ENCODE results near the gene ADPGK. TPM values are rescaled to one million over a fixed set of nuclear protein-coding genes. Genes with fewer than 3 reads are reported as not detected.

The ADPGK gene
- total and polyA plus RNA-seq, 4 experiments from 2014 or later: 66.7 to 104 (median 97.1) TPM

- Mint-ChIP-seq H3K27me3 (no peaks in the 10 kb centered on the region), H3K4me3 (no peak overlapping the region), H3K4me1 (peaks cover 21 to 32% (median 26%) of the 10 kb centered on the region in 4 donors), H3K9me3 (peaks cover 0 to 24% (median 11%) of the 10 kb centered on the region in 8 donors), H3K36me3 (peaks cover 73 to 80% of the 10 kb centered on the region in 2 donors), H3K27ac (peak overlapping the region in 2 of 7 donors; percentile 18 to 52)
- Histone ChIP-seq H3K4me3 (ENCODE audit: low read length in 2 of 2) (no peak overlapping the region), H3K27ac (ENCODE audit: low read depth, low read length) (no peak overlapping the region), H3K27me3 (ENCODE audit: insufficient read depth, low read length) (no peaks in the 10 kb centered on the region), H3K9me3 (ENCODE audit: control insufficient read depth in 1 of 2, low read length in 2 of 2) (peaks cover 0 to 6% of the 10 kb centered on the region in 2 donors), H3K4me1 (ENCODE audit: insufficient read depth, low read length) (peaks cover 11% of the 10 kb centered on the region), H3K36me3 (ENCODE audit: insufficient read depth, low read length) (peaks cover 53% of the 10 kb centered on the region)
- no peak for DNase-seq
- CTCF ChIA-PET (ENCODE audit: partially characterized antibody): no interaction called here
- POLR2A ChIA-PET (ENCODE audit: partially characterized antibody): no interaction called here
- intact Hi-C loops (cut with micrococcal nuclease): no loop called here
Observed at GRCh38 chr15:72771329-72771725, 12.2 kb downstream of the ADPGK start.

- ChIA-PET POLR2A (ENCODE audit: partially characterized antibody) (no interaction called here), CTCF (ENCODE audit: partially characterized antibody) (no interaction called here)
- H3K27me3 ChIP-seq (ENCODE audit: insufficient read depth, low read length): no peaks in the 10 kb centered on the region
- DNase-seq: no peak
- no peak overlapping the region for H3K4me3 ChIP-seq (ENCODE audit: low read length in 2 of 2)
- H3K4me1 Mint-ChIP-seq: peaks cover 18 to 27% (median 22%) of the 10 kb centered on the region in 4 donors
- H3K27ac Mint-ChIP-seq: peak overlapping the region in 3 of 7 donors; percentile 10 to 52 (median 30)
- peaks cover 10% of the 10 kb centered on the region for H3K4me1 ChIP-seq (ENCODE audit: insufficient read depth, low read length)
- no peak overlapping the region for H3K27ac ChIP-seq (ENCODE audit: low read depth, low read length)
- H3K36me3 ChIP-seq (ENCODE audit: insufficient read depth, low read length): peaks cover 56% of the 10 kb centered on the region
- peaks cover 0 to 6% of the 10 kb centered on the region in 2 donors for H3K9me3 ChIP-seq (ENCODE audit: control insufficient read depth in 1 of 2, low read length in 2 of 2)
- H3K27me3 Mint-ChIP-seq: no peaks in the 10 kb centered on the region
- no peak overlapping the region for H3K4me3 Mint-ChIP-seq
- intact Hi-C loops (cut with micrococcal nuclease): no loop called here
- H3K9me3 Mint-ChIP-seq: peaks cover 0 to 24% (median 11%) of the 10 kb centered on the region in 8 donors
- H3K36me3 Mint-ChIP-seq: peaks cover 76 to 78% of the 10 kb centered on the region in 2 donors
Observed at GRCh38 chr15:72770673-72771328, 12.8 kb downstream of the ADPGK start.

DNA sequence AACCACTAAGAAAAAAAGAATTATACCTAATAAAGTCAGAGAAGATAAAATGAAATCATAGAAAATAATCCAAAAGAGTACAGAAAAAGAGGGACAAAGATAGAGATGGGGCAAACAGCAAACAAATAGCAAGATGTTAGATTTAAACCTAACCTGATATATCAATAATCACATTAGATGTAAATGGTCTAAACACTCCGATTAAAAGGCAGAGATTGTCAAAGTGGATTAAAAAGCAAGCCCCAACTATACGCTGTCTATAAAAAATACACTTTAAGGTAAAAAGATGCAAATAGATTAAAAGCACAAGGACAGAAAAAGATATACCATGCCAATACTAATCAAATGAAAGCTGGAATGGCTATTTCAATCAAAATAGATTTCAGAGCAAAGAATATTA, 16.8 kb downstream of the ADPGK start:
- peaks cover 72 to 78% of the 10 kb centered on the region in 2 donors for H3K36me3 Mint-ChIP-seq
- Histone ChIP-seq H3K9me3 (ENCODE audit: control insufficient read depth in 1 of 2, low read length in 2 of 2) (peaks cover 0 to 6% of the 10 kb centered on the region in 2 donors), H3K36me3 (ENCODE audit: insufficient read depth, low read length) (peaks cover 45% of the 10 kb centered on the region), H3K4me3 (ENCODE audit: low read length in 2 of 2) (no peak overlapping the region), H3K27me3 (ENCODE audit: insufficient read depth, low read length) (no peaks in the 10 kb centered on the region), H3K27ac (ENCODE audit: low read depth, low read length) (no peak overlapping the region), H3K4me1 (ENCODE audit: insufficient read depth, low read length) (no peaks in the 10 kb centered on the region)
- peaks cover 0 to 24% (median 11%) of the 10 kb centered on the region in 8 donors for H3K9me3 Mint-ChIP-seq
- no peaks in the 10 kb centered on the region for H3K27me3 Mint-ChIP-seq
- POLR2A ChIA-PET (ENCODE audit: partially characterized antibody): interaction anchor here (0.6 kb wide), 1 partner anchor 31 kb away, joined by 3 read pairs; no protein-coding TSS in a partner anchor
- no peak overlapping the region for H3K4me3 Mint-ChIP-seq
- DNase-seq: no peak
- CTCF ChIA-PET (ENCODE audit: partially characterized antibody): no interaction called here
- peaks cover 5 to 26% (median 12%) of the 10 kb centered on the region in 4 donors for H3K4me1 Mint-ChIP-seq
- peak overlapping the region in 1 of 7 donors; percentile 48 for H3K27ac Mint-ChIP-seq
- intact Hi-C loops (cut with micrococcal nuclease): no loop called here

DNA sequence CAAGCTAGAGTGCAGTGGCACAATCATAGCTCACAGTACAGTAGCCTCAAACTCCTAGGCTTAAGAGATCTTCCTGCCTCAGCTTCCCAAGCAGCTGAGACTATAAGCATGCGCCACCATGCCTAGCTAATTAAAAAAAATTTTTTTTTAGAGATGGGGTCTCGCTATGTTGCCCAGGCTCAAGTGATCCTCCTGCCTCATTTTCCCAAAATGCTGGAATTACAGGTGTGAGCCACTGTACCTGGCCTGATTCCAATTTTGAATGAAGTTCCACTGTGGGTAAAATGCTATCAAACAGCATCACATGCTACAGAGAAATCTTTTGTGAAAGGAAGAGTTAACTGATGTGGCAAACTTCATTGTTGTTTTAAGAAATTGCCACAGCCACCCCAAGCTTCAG, 17.5 kb downstream of the ADPGK start:
- Mint-ChIP-seq H3K27me3 (no peaks in the 10 kb centered on the region), H3K27ac (no peak overlapping the region), H3K4me3 (no peak overlapping the region), H3K4me1 (peaks cover 4 to 22% (median 8%) of the 10 kb centered on the region in 4 donors), H3K9me3 (peaks cover 0 to 24% (median 11%) of the 10 kb centered on the region in 8 donors), H3K36me3 (peaks cover 69 to 77% of the 10 kb centered on the region in 2 donors)
- no peaks in the 10 kb centered on the region for H3K27me3 ChIP-seq (ENCODE audit: insufficient read depth, low read length)
- ChIA-PET CTCF (ENCODE audit: partially characterized antibody) (no interaction called here), POLR2A (ENCODE audit: partially characterized antibody) (no interaction called here)
- no peak overlapping the region for H3K4me3 ChIP-seq (ENCODE audit: low read length in 2 of 2)
- H3K36me3 ChIP-seq (ENCODE audit: insufficient read depth, low read length): peaks cover 44% of the 10 kb centered on the region
- H3K9me3 ChIP-seq (ENCODE audit: control insufficient read depth in 1 of 2, low read length in 2 of 2): peaks cover 0 to 6% of the 10 kb centered on the region in 2 donors
- intact Hi-C loops (cut with micrococcal nuclease): no loop called here
- DNase-seq: no peak
- H3K27ac ChIP-seq (ENCODE audit: low read depth, low read length): no peak overlapping the region
- no peaks in the 10 kb centered on the region for H3K4me1 ChIP-seq (ENCODE audit: insufficient read depth, low read length)

DNA sequence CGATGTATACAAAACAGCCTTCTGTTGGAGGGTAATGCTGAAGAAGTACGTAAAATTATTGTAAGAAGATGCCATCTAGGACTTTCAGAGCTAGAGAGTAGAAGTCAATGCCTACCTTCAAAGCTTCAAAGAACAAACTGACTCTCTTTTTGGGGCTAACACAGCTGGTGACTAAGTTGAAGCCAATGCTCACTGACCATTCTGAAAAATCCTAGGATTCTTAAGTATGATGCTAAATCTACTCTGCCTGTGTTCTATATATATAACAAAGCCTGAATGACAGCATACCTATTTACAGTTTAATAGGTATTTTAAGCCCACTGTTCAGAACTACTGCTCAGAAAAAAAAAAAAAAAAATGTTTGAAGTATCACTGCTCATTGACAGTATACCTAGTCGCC, 18.9 kb downstream of the ADPGK start:
- Mint-ChIP-seq H3K27ac (peak overlapping the region in 2 of 7 donors; percentile 17 to 80), H3K4me3 (no peak overlapping the region), H3K9me3 (peaks cover 0 to 24% (median 11%) of the 10 kb centered on the region in 8 donors), H3K27me3 (no peaks in the 10 kb centered on the region), H3K36me3 (peaks cover 63 to 78% of the 10 kb centered on the region in 2 donors), H3K4me1 (peaks cover 0 to 20% (median 6%) of the 10 kb centered on the region in 4 donors)
- no peak overlapping the region for H3K27ac ChIP-seq (ENCODE audit: low read depth, low read length)
- ChIA-PET CTCF (ENCODE audit: partially characterized antibody) (interaction anchor here (1.0 to 1.4 kb wide), 2 partner anchors 9 to 43 kb away, joined by 3 to 7 read pairs; no protein-coding TSS in a partner anchor), POLR2A (ENCODE audit: partially characterized antibody) (no interaction called here)
- no peaks in the 10 kb centered on the region for H3K4me1 ChIP-seq (ENCODE audit: insufficient read depth, low read length)
- no peaks in the 10 kb centered on the region for H3K27me3 ChIP-seq (ENCODE audit: insufficient read depth, low read length)
- H3K4me3 ChIP-seq (ENCODE audit: low read length in 2 of 2): no peak overlapping the region
- H3K36me3 ChIP-seq (ENCODE audit: insufficient read depth, low read length): peaks cover 48% of the 10 kb centered on the region
- DNase-seq: no peak
- intact Hi-C loops (cut with micrococcal nuclease): no loop called here
- peaks cover 0 to 6% of the 10 kb centered on the region in 2 donors for H3K9me3 ChIP-seq (ENCODE audit: control insufficient read depth in 1 of 2, low read length in 2 of 2)

- intact Hi-C loops (cut with micrococcal nuclease): no loop called here
Observed at GRCh38 chr15:72760590-72761260, 22.8 kb downstream of the ADPGK start.

GRCh38 chr15:72758182-72758581, 25.4 kb downstream of the ADPGK start:
- Histone ChIP-seq H3K27ac (ENCODE audit: low read depth, low read length) (no peak overlapping the region), H3K4me3 (ENCODE audit: low read length in 2 of 2) (no peak overlapping the region), H3K27me3 (ENCODE audit: insufficient read depth, low read length) (no peaks in the 10 kb centered on the region), H3K4me1 (ENCODE audit: insufficient read depth, low read length) (peaks cover 3% of the 10 kb centered on the region), H3K9me3 (ENCODE audit: control insufficient read depth in 1 of 2, low read length in 2 of 2) (no peaks in the 10 kb centered on the region), H3K36me3 (ENCODE audit: insufficient read depth, low read length) (peaks cover 63% of the 10 kb centered on the region)
- H3K4me1 Mint-ChIP-seq: peaks cover 9 to 32% (median 12%) of the 10 kb centered on the region in 4 donors
- H3K27ac Mint-ChIP-seq: peak overlapping the region in 1 of 7 donors; percentile 52
- DNase-seq: no peak
- H3K27me3 Mint-ChIP-seq: no peaks in the 10 kb centered on the region
- CTCF ChIA-PET (ENCODE audit: partially characterized antibody): interaction anchor here (1.6 kb wide), 1 partner anchor 10 kb away, joined by 3 read pairs; no protein-coding TSS in a partner anchor
- POLR2A ChIA-PET (ENCODE audit: partially characterized antibody): no interaction called here
- peaks cover 60 to 87% of the 10 kb centered on the region in 2 donors for H3K36me3 Mint-ChIP-seq
- intact Hi-C loops (cut with micrococcal nuclease): no loop called here
- H3K9me3 Mint-ChIP-seq: no peaks in the 10 kb centered on the region
- H3K4me3 Mint-ChIP-seq: no peak overlapping the region

More at GRCh38 chr15:72760590-72761260, 22.8 kb downstream of the ADPGK start:
- ChIA-PET CTCF (ENCODE audit: partially characterized antibody) (no interaction called here), POLR2A (ENCODE audit: partially characterized antibody) (interaction anchor here (1.1 kb wide), 1 partner anchor 10 kb away, joined by 3 read pairs; no protein-coding TSS in a partner anchor)
- peaks cover 0 to 31% (median 10%) of the 10 kb centered on the region in 4 donors for H3K4me1 Mint-ChIP-seq
- peaks cover 38% of the 10 kb centered on the region for H3K36me3 ChIP-seq (ENCODE audit: insufficient read depth, low read length)
- no peaks in the 10 kb centered on the region for H3K27me3 Mint-ChIP-seq
- no peak for DNase-seq
- H3K36me3 Mint-ChIP-seq: peaks cover 54 to 82% of the 10 kb centered on the region in 2 donors
- no peaks in the 10 kb centered on the region for H3K27me3 ChIP-seq (ENCODE audit: insufficient read depth, low read length)
- H3K4me1 ChIP-seq (ENCODE audit: insufficient read depth, low read length): no peaks in the 10 kb centered on the region
- peak overlapping the region in 2 of 7 donors; percentile 37 to 55 for H3K27ac Mint-ChIP-seq
- H3K27ac ChIP-seq (ENCODE audit: low read depth, low read length): no peak overlapping the region
- H3K4me3 ChIP-seq (ENCODE audit: low read length in 2 of 2): no peak overlapping the region
- H3K4me3 Mint-ChIP-seq: no peak overlapping the region
- H3K9me3 Mint-ChIP-seq: no peaks in the 10 kb centered on the region
- no peaks in the 10 kb centered on the region for H3K9me3 ChIP-seq (ENCODE audit: control insufficient read depth in 1 of 2, low read length in 2 of 2)
